ENCODE measurements around the gene ABCD1.

DNA sequence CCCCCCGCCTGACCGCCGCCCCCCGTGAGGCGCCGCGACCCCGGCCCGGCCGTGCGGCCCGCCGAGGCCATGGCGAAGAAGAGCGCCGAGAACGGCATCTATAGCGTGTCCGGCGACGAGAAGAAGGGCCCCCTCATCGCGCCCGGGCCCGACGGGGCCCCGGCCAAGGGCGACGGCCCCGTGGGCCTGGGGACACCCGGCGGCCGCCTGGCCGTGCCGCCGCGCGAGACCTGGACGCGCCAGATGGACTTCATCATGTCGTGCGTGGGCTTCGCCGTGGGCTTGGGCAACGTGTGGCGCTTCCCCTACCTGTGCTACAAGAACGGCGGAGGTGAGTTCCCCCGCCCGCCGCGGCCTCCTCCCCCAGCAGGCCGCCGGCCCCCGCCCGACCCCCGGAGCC, 36.1 kb upstream of the ABCD1 start:
- no peak for TF ChIP-seq POLR2AphosphoS5 (IDR thresholded peaks at IDR 0.05; ENCODE audit: low read depth, low read length)
- TF ChIP-seq POU2F2 (IDR thresholded peaks at IDR 0.05; ENCODE audit: low read depth, low read length) = no peak
- no peak for TF ChIP-seq POLR2A (IDR thresholded peaks at IDR 0.05; ENCODE audit: low read depth, low read length)
- TF ChIP-seq TAF1 (IDR thresholded peaks at IDR 0.05; ENCODE audit: low read depth, low read length) = no peak
- TF ChIP-seq SPI1 (IDR thresholded peaks at IDR 0.05; ENCODE audit: low read depth, low read length) = no peak
- no peak for TF ChIP-seq PAX5 (IDR thresholded peaks at IDR 0.05; ENCODE audit: insufficient read depth, low read length, severe bottlenecking)

All from GM12891 (cell line).